OCI-LY1 (cell line): Measurements from ENCODE around the gene RASGRF1.

Experiments used
- CTCF ChIP-seq: fragments of 200-600 bp; sonication (generic), shearing (Covaris generic); IDR thresholded peaks from 2 replicates; pipeline ENCODE4 v1.5.1; 2017; ENCODE audit warnings: mild to moderate bottlenecking, antibody characterized with exemption, low read length, moderate library complexity, mixed read lengths
- EZH2 ChIP-seq: fragments of 200-600 bp; sonication (generic), shearing (Covaris generic); IDR thresholded peaks from 2 replicates; pipeline ENCODE4 v1.8.0; 2017; ENCODE audit warnings: borderline replicate concordance, mixed run types, mild to moderate bottlenecking, antibody characterized with exemption, low read length, moderate library complexity, mixed read lengths

- TF ChIP-seq EZH2 (no peak), CTCF (no peak)
These were observed 165.4 kb downstream of the RASGRF1 start for GRCh38 chr15:78925076-78925624.
